GM12878 (cell line): ENCODE measurements around the gene PTCD2. TPM values are rescaled to one million over a fixed set of nuclear protein-coding genes. Genes with fewer than 3 reads are reported as not detected.

ENCODE experiments used
- EGR1 ChIP-seq, 2 experiments: IDR thresholded peaks; 1 replicate in 1 of 2; 2 replicates in 1 of 2; pipeline ENCODE4 v1.6.1; 2011 to 2012; ENCODE audit warnings: low read depth in 2 of 2, low read length in 2 of 2, borderline replicate concordance in 1 of 2, mild to moderate bottlenecking in 1 of 2, moderate library complexity in 1 of 2
- MTA3 ChIP-seq: IDR thresholded peaks from 2 replicates; pipeline ENCODE4 v1.6.1; 2012; ENCODE audit warnings: low read length, inconsistent platforms, borderline replicate concordance
- POLR2A ChIP-seq: IDR thresholded peaks from 2 replicates; pipeline ENCODE4 v1.6.1; 2011; ENCODE audit warnings: low read depth, mild to moderate bottlenecking, low read length
- SMARCA5 ChIP-seq: fragments of 450-650 bp; IDR thresholded peaks from 2 replicates; pipeline ENCODE4 v1.6.1; 2017; ENCODE audit warnings: mild to moderate bottlenecking
- SPI1 ChIP-seq: IDR thresholded peaks from 2 replicates; pipeline ENCODE4 v1.6.1; 2011; ENCODE audit warnings: low read depth, mild to moderate bottlenecking, low read length, moderate library complexity, borderline replicate concordance; ENCODE audit not compliant: insufficient read depth
- polyA plus RNA-seq, 11 experiments: library from polyadenylated mRNA; depleted of rRNA in 4 of 11; unstranded in 6 of 11; stranded (reverse) in 5 of 11; fragments of >200 nt; fragmentation: Nextera tagmentation in 4 of 11; fragmentation: Illumina TruSeq in 1 of 11; extraction: Ambion mirVana in 4 of 11; extraction: Trizol in 1 of 11; gene quantifications; 1 replicate in 1 of 11; 2 replicates in 10 of 11; pipeline versions ENCODE4 v1.2.1 to v1.2.3, GENCODE V29; 2011 to 2016; ENCODE audit warnings: inconsistent platforms in 2 of 11, missing spikeins in 2 of 11, low read depth in 1 of 11
- total RNA-seq, 4 experiments: library from RNA; depleted of rRNA in 3 of 4; stranded (reverse); fragments of >200 nt in 3 of 4; fragmentation: Illumina TruSeq in 1 of 4; extraction: Trizol in 1 of 4; gene quantifications; 2 replicates each; pipeline versions ENCODE4 v1.2.1 to v1.2.3, GENCODE V29; 2013 to 2021
- TF ChIP-seq, protein P1 (sequence below): IDR thresholded peaks from 2 replicates; pipeline ENCODE4 v1.6.1; 2012; ENCODE audit warnings: improper control_type of control experiment, low read depth, low read length; ENCODE audit not compliant: insufficient replicate concordance
- TF ChIP-seq, protein P2 (sequence below): fragments of 450-650 bp; IDR thresholded peaks from 2 replicates; pipeline ENCODE4 v1.6.1; 2017; ENCODE audit warnings: mild to moderate bottlenecking, moderate library complexity
- TF ChIP-seq, protein P3 (sequence below): fragments of 450-650 bp; IDR thresholded peaks from 2 replicates; pipeline ENCODE4 v1.6.1; 2016; ENCODE audit warnings: mild to moderate bottlenecking
- TF ChIP-seq, protein P4 (sequence below): IDR thresholded peaks from 2 replicates; pipeline ENCODE4 v1.6.1; 2011; ENCODE audit warnings: borderline replicate concordance, low read depth, mild to moderate bottlenecking, moderate library complexity, mixed read lengths, low read length; ENCODE audit not compliant: insufficient read depth; ENCODE audit errors: extremely low read length

Gene PTCD2
- total and polyA plus RNA-seq, 10 of the 15 experiments (the other 5 are each of a cell fraction or from before 2014, with no cell fraction given), result 8.7 to 15.0 (median 11.9) TPM

DNA sequence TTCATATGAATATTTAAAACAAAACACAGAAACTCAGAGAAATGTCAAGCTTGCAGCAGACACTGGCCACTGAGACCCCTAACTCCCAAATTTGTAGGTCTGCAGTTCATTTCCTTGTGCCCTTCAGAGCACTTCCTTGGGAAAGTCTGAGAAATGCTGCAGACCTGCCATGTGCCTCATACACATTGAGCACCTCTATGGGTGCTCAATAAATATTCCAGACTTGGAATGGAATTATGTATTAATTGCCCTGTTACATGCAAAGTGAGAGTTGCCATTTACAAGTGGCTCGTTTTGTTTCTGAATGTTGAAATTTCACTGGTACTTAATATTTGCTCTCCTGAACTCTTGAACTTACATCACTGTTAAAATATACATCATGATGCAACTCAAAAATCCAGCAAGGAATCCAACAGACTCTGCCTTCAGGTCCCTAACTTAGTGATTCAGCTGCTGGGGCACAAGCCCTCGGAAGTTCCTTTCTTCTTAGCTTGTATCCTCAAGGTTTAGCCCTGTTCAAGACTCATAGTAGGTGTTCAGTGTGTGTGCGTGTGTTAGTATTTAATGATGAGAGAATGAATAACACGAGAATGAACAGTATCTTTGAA is 90.6 kb downstream of the PTCD2 start (continued):
- TF ChIP-seq, protein P1, sequence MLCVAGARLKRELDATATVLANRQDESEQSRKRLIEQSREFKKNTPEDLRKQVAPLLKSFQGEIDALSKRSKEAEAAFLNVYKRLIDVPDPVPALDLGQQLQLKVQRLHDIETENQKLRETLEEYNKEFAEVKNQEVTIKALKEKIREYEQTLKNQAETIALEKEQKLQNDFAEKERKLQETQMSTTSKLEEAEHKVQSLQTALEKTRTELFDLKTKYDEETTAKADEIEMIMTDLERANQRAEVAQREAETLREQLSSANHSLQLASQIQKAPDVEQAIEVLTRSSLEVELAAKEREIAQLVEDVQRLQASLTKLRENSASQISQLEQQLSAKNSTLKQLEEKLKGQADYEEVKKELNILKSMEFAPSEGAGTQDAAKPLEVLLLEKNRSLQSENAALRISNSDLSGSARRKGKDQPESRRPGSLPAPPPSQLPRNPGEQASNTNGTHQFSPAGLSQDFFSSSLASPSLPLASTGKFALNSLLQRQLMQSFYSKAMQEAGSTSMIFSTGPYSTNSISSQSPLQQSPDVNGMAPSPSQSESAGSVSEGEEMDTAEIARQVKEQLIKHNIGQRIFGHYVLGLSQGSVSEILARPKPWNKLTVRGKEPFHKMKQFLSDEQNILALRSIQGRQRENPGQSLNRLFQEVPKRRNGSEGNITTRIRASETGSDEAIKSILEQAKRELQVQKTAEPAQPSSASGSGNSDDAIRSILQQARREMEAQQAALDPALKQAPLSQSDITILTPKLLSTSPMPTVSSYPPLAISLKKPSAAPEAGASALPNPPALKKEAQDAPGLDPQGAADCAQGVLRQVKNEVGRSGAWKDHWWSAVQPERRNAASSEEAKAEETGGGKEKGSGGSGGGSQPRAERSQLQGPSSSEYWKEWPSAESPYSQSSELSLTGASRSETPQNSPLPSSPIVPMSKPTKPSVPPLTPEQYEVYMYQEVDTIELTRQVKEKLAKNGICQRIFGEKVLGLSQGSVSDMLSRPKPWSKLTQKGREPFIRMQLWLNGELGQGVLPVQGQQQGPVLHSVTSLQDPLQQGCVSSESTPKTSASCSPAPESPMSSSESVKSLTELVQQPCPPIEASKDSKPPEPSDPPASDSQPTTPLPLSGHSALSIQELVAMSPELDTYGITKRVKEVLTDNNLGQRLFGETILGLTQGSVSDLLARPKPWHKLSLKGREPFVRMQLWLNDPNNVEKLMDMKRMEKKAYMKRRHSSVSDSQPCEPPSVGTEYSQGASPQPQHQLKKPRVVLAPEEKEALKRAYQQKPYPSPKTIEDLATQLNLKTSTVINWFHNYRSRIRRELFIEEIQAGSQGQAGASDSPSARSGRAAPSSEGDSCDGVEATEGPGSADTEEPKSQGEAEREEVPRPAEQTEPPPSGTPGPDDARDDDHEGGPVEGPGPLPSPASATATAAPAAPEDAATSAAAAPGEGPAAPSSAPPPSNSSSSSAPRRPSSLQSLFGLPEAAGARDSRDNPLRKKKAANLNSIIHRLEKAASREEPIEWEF, result no peak
- TF ChIP-seq SMARCA5 (no peak), SPI1 (no peak), POLR2A (no peak), EGR1 (IDR thresholded peaks at IDR 0.05; ENCODE audit: borderline replicate concordance in 1 of 2, low read depth in 2 of 2, low read length in 2 of 2) (no peak), MTA3 (no peak)
- TF ChIP-seq, protein P2, sequence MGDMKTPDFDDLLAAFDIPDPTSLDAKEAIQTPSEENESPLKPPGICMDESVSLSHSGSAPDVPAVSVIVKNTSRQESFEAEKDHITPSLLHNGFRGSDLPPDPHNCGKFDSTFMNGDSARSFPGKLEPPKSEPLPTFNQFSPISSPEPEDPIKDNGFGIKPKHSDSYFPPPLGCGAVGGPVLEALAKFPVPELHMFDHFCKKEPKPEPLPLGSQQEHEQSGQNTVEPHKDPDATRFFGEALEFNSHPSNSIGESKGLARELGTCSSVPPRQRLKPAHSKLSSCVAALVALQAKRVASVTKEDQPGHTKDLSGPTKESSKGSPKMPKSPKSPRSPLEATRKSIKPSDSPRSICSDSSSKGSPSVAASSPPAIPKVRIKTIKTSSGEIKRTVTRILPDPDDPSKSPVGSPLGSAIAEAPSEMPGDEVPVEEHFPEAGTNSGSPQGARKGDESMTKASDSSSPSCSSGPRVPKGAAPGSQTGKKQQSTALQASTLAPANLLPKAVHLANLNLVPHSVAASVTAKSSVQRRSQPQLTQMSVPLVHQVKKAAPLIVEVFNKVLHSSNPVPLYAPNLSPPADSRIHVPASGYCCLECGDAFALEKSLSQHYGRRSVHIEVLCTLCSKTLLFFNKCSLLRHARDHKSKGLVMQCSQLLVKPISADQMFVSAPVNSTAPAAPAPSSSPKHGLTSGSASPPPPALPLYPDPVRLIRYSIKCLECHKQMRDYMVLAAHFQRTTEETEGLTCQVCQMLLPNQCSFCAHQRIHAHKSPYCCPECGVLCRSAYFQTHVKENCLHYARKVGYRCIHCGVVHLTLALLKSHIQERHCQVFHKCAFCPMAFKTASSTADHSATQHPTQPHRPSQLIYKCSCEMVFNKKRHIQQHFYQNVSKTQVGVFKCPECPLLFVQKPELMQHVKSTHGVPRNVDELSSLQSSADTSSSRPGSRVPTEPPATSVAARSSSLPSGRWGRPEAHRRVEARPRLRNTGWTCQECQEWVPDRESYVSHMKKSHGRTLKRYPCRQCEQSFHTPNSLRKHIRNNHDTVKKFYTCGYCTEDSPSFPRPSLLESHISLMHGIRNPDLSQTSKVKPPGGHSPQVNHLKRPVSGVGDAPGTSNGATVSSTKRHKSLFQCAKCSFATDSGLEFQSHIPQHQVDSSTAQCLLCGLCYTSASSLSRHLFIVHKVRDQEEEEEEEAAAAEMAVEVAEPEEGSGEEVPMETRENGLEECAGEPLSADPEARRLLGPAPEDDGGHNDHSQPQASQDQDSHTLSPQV, result no peak
- TF ChIP-seq, protein P3, sequence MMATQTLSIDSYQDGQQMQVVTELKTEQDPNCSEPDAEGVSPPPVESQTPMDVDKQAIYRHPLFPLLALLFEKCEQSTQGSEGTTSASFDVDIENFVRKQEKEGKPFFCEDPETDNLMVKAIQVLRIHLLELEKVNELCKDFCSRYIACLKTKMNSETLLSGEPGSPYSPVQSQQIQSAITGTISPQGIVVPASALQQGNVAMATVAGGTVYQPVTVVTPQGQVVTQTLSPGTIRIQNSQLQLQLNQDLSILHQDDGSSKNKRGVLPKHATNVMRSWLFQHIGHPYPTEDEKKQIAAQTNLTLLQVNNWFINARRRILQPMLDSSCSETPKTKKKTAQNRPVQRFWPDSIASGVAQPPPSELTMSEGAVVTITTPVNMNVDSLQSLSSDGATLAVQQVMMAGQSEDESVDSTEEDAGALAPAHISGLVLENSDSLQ, result no peak
- TF ChIP-seq, protein P4, sequence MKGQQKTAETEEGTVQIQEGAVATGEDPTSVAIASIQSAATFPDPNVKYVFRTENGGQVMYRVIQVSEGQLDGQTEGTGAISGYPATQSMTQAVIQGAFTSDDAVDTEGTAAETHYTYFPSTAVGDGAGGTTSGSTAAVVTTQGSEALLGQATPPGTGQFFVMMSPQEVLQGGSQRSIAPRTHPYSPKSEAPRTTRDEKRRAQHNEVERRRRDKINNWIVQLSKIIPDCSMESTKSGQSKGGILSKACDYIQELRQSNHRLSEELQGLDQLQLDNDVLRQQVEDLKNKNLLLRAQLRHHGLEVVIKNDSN, result no peak
